Left lung (tissue), 10 donors: Measurements from ENCODE around the gene MYOZ2. TPM values are rescaled to one million over a fixed set of nuclear protein-coding genes. Genes with fewer than 3 reads are reported as not detected.

ENCODE experiments used
- ATAC-seq: fragments of 200-7000 bp; cut with Tn5 transposase; one replicate; pipeline ENCODE4 v1.9.1; 2020; ENCODE audit warnings: moderate library complexity
- DNase-seq, 4 donors: peaks; one replicate each; pipeline ENCODE4 v3.0.0-alpha.2; 2013 to 2020
- H3K27ac ChIP-seq, 2 donors: fragments of 200-600 bp; sonication (generic) in 1 of 2; one replicate each; pipeline versions ENCODE4 v1.5.0 to v1.8.0; 2020 to 2021
- H3K27me3 ChIP-seq, 2 donors: fragments of 200-600 bp; sonication (generic) in 1 of 2; one replicate each; pipeline versions ENCODE4 v1.5.0 to v1.8.0; 2020 to 2021
- H3K36me3 ChIP-seq, 2 donors: fragments of 200-600 bp; sonication (generic) in 1 of 2; one replicate each; pipeline versions ENCODE4 v1.5.0 to v1.8.0; 2020 to 2021
- H3K4me1 ChIP-seq, 2 donors: fragments of 200-600 bp; one replicate each; pipeline ENCODE4 v1.8.0; 2021
- H3K4me3 ChIP-seq, 2 donors: fragments of 200-600 bp; sonication (generic) in 1 of 2; one replicate each; pipeline versions ENCODE4 v1.5.0 to v1.8.0; 2020 to 2021; ENCODE audit warnings: mild to moderate bottlenecking in 1 of 2
- H3K9me3 ChIP-seq, 2 donors: fragments of 200-600 bp; sonication (generic) in 1 of 2; one replicate each; pipeline versions ENCODE4 v1.5.0 to v1.8.0; 2020 to 2021
- intact Hi-C, 2 donors: fragments of 100-400 bp; cut with DNase I; formaldehyde crosslinking; loops; one replicate each; pipeline versions ENCODE4 v1.11.2 to v1.14.2; 2022
- polyA plus RNA-seq, 6 donors: library from polyadenylated mRNA; unstranded; fragments of 120-200 nt; gene quantifications; one replicate each; pipeline ENCODE4 v1.2.1, GENCODE V29; 2013; ENCODE audit not compliant: insufficient read length in 6 of 6
- total RNA-seq, 2 donors: library from RNA; stranded (reverse); fragmentation: NEBNext Ultra II Directional; extraction: Animal tissue kit (Norgen Biotek cat#: 25700); gene quantifications; one replicate each; pipeline ENCODE4 v1.2.1, GENCODE V29; 2021
- TF ChIP-seq, protein P1 (sequence below), 2 donors: fragments of 200-600 bp; sonication (generic) in 1 of 2; IDR thresholded peaks; one replicate each; pipeline versions ENCODE4 v1.5.0 to v1.8.0; 2021; ENCODE audit warnings: antibody characterized with exemption in 2 of 2
- donor health status: DM: no; HTN: yes; CAD: no.
- donor health status: DM: no; HTN: no; CAD: no.

Gene MYOZ2
- total and polyA plus RNA-seq, 8 donors = 0.06 to 0.39 (median 0.12) TPM; not detected in 2

DNA sequence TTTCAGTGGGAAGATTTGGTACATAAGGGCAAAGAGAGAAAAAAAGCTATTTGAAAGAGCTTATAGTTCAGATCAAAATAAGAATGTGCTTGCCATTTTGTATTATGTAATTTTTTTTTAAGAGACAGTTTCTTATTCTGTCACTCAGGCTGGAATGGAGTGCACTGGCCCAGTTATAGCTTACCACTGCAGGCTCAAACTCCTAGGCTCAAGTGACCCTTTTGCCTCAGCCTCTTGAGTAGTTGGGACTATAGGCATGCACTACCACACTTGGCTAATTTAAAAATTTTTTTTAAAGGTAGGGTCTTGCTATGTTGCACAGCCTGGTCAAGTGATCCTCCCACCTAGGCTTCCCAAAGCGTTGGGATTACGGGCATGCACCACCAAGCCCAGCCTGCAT, 54.7 kb downstream of the MYOZ2 start:
- H3K4me1 ChIP-seq = no peaks in the 10 kb centered on the region
- ATAC-seq (no peak), DNase-seq (no peak)

DNA sequence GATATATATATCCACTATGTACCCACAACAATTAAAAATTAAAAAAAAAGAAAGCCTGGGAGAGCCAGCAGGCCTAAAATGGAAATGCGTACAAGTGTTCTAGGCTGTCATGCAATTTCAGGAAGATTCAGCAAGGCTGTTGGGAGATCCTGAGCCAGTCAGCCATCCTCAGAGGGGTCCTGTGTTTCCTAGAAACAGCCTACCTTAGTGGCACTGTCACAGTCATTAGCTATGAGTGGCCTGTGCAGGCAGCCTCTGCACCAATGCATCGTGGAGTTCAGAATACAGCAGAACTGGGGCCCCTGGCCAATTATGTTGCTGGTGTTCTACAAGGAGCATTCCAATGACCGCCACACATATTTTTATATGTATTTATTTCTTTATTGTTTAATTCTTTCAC, 55.9 kb downstream of the MYOZ2 start:
- H3K27me3 ChIP-seq = no peaks in the 10 kb centered on the region
- H3K4me1 ChIP-seq = no peaks in the 10 kb centered on the region
- intact Hi-C loops = no loop called here
- no peaks in the 10 kb centered on the region for H3K9me3 ChIP-seq
- TF ChIP-seq, protein P1, sequence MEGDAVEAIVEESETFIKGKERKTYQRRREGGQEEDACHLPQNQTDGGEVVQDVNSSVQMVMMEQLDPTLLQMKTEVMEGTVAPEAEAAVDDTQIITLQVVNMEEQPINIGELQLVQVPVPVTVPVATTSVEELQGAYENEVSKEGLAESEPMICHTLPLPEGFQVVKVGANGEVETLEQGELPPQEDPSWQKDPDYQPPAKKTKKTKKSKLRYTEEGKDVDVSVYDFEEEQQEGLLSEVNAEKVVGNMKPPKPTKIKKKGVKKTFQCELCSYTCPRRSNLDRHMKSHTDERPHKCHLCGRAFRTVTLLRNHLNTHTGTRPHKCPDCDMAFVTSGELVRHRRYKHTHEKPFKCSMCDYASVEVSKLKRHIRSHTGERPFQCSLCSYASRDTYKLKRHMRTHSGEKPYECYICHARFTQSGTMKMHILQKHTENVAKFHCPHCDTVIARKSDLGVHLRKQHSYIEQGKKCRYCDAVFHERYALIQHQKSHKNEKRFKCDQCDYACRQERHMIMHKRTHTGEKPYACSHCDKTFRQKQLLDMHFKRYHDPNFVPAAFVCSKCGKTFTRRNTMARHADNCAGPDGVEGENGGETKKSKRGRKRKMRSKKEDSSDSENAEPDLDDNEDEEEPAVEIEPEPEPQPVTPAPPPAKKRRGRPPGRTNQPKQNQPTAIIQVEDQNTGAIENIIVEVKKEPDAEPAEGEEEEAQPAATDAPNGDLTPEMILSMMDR (IDR thresholded peaks at IDR 0.05) = no peak
- H3K27ac ChIP-seq = no peak overlapping the region
- ATAC-seq (no peak), DNase-seq (no peak)
- no peaks in the 10 kb centered on the region for H3K36me3 ChIP-seq
- no peak overlapping the region for H3K4me3 ChIP-seq

More for the DNA sequence above, 54.7 kb downstream of the MYOZ2 start:
- no peaks in the 10 kb centered on the region for H3K36me3 ChIP-seq
- H3K27ac ChIP-seq = no peak overlapping the region
- no peaks in the 10 kb centered on the region for H3K9me3 ChIP-seq
- no peaks in the 10 kb centered on the region for H3K27me3 ChIP-seq
- H3K4me3 ChIP-seq = no peak overlapping the region
- intact Hi-C loops = no loop called here
- TF ChIP-seq, protein P1 (IDR thresholded peaks at IDR 0.05) = no peak

DNA sequence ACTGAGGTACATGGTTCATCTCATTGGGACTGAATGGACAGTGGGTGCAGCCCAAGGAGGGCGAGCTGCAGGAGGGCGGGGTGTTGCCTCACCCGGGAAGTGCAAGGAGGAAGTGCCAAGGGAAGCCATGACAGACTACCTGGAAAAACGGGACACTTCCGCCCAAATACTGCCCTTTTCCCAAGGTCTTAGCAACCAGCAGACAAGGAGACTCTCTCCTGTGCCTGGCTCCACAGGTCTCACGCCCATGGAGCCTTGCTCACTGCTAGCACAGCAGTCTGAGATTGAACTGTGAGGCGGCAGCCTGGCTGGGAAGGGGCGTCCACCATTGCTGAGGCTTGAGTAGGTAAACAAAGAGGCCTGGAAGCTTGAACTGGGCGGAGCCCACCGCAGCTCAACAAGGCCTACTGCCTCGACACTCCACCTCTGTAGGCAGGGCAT, 62.2 kb downstream of the MYOZ2 start:
- Histone ChIP-seq H3K9me3 (no peaks in the 10 kb centered on the region), H3K4me3 (no peak overlapping the region), H3K36me3 (no peaks in the 10 kb centered on the region), H3K4me1 (no peaks in the 10 kb centered on the region), H3K27me3 (no peaks in the 10 kb centered on the region), H3K27ac (no peak overlapping the region)
- TF ChIP-seq, protein P1 (IDR thresholded peaks at IDR 0.05) = no peak
- ATAC-seq = no peak
- DNase-seq = no peak
- intact Hi-C loops = no loop called here

DNA sequence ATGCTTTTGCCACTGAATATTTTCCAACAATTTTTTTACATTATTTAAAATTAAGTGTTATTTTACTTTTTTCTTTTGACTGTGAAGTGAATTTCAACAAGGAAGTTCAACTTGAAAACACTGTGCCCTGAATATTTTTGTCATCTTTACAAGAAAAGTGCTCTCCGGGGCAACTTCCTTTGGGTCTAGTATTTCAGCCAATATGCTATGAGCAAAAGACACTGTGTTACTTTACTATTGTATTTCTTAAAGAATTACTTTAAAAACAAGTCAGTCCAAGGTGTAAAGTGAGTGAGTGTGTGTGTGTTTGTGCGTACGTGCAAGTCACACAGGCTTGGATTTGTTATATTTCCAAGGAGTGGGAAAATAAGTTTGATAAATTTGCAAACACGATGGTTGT, 69.3 kb downstream of the MYOZ2 start:
- no peaks in the 10 kb centered on the region for H3K36me3 ChIP-seq
- no peaks in the 10 kb centered on the region for H3K9me3 ChIP-seq
- no peak for ATAC-seq
- DNase-seq = no peak
- H3K4me1 ChIP-seq = peaks cover 0 to 9% of the 10 kb centered on the region in 2 donors
- TF ChIP-seq, protein P1 (IDR thresholded peaks at IDR 0.05) = no peak
- no peak overlapping the region for H3K4me3 ChIP-seq
- H3K27me3 ChIP-seq = no peaks in the 10 kb centered on the region
- intact Hi-C loops = no loop called here
- peak overlapping the region; percentile 19 to 34 for H3K27ac ChIP-seq

DNA sequence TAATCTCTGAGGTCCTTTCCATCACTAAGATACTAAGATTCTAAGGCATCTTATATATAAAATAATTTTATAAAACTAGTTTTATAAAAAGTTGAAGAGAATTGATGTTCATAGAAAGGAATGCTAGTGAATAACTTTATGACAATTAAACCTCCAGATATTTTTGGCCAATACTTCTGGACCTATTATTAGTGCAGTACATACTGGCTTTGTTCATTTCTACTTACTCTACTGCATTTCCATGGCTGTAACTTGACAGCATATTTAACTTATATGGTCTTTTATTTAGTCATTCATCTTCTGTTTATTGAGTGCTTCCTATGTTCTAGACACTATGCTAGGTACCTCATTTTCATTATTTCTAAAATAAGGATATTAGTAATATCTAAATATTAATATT, 70.1 kb downstream of the MYOZ2 start:
- Histone ChIP-seq H3K4me3 (no peak overlapping the region), H3K4me1 (peaks cover 0 to 13% of the 10 kb centered on the region in 2 donors), H3K27me3 (no peaks in the 10 kb centered on the region), H3K27ac (peak overlapping the region; percentile 4 to 19), H3K36me3 (no peaks in the 10 kb centered on the region), H3K9me3 (no peaks in the 10 kb centered on the region)
- intact Hi-C loops = no loop called here
- ATAC-seq (no peak), DNase-seq (no peak)
- TF ChIP-seq, protein P1 (IDR thresholded peaks at IDR 0.05) = no peak
